GF-D8 (cell line): ENCODE results near the gene FAM170B.

ENCODE experiments used
- DNase-seq: peaks from one replicate; lab custom pipeline; 2025; lab: John Stamatoyannopoulos, UW

Gene FAM170B

GRCh38 chr10:49169776-49170175, 36.0 kb upstream of the FAM170B start:
- DNase-seq = no peak

GRCh38 chr10:49168831-49169500, 35.1 kb upstream of the FAM170B start:
- peak; percentile 10 for DNase-seq

- no peak for DNase-seq
These were observed 34.3 kb upstream of the FAM170B start for GRCh38 chr10:49168171-49168540.

GRCh38 chr10:49167425-49168170, 33.8 kb upstream of the FAM170B start:
- DNase-seq = no peak

DNA sequence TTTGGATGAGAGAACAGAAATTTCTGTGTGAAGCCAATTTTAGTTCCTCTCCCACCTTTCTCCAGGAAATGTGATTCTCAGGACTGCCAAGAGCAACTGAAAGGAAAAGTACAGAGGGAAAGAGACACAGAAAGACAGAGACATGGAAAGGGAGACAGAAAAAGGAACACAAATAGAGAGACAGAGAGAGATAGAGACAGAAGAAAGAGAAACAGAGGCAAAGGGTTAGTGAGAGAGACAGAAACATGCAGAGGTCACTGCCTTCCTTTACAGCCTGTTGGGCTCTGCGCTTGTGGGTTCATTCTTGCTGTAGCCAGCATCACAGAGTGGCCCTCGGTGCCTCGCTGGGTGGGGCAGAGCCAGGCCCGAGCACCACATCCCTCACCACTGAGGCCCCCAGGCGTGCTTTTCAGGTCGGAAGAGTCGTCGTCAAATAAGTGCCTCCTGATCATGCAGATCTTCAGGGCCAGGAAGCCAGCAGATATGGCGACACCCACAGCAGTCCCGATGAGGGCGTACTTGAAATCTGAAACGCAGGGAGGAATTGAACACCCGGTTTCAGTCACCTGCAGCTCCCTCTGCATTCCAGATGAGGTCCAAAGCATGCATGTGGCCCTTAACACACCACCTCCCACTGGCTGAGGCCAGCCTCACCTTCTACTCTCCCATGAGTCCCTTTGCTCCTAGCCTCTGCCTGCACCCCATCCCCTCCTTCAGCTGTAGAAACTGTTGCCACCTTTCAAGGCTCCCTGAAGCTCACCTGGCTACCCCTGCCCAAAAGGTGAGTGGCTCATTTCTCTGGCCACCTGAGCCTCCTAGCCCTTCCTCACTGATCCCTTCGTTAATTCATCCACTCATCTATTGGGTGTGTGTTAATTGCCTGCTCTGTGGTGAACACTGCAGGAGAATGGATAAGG, 32.9 kb upstream of the FAM170B start:
- no peak for DNase-seq

DNA sequence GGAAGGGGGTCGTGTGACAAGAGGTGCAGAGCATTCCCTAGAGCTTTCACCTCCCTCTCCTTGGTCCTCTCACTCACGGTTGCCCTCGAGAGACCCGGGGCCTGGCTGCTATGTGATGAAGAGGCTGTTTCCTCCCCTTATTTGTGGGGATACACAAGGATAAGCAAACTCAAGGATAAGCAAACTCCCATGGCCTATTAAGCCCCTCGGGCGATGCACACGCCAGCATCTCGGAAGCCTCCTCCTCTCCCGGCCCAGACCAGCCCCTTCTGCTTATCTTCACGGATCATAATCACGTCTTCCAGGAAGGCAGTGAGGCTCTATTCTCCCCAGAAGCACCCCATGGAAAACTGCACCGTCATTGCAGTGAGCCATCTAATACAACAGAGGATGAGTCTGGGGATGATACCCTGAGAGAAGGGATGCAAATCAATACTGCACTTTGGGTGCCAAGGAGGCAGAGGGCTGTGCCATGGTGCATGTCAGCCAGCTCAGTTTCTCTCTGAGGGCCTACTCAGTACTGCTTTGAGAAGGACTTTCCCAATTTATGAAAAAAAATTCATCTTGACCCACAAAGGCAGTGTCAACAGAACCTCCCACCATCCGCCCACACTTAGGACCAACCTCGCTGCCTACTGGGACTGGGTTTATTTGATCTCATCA, 32.1 kb upstream of the FAM170B start:
- DNase-seq = no peak

DNA sequence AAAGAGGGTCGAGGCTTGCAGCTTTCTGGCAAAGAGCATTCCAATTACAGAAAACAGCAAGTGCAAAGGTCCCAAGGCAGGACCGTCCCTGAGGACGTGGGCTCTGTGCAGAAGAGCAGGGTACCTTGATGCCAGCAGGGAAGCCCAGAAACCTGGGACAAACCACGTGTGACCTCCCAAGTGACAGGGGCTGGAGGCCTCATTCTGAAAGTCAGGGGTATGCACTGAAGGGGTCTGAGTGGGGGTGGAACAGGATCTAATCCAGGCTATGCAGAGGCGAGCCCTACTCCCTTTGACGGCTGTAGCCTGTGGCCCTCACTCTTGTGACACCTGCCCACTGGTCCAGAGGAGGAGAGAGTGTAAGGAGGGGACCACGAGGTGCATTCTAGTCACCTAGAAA, 31.4 kb upstream of the FAM170B start:
- DNase-seq = no peak

- no peak for DNase-seq
These were observed 30.9 kb upstream of the FAM170B start for GRCh38 chr10:49164559-49165188.

DNA sequence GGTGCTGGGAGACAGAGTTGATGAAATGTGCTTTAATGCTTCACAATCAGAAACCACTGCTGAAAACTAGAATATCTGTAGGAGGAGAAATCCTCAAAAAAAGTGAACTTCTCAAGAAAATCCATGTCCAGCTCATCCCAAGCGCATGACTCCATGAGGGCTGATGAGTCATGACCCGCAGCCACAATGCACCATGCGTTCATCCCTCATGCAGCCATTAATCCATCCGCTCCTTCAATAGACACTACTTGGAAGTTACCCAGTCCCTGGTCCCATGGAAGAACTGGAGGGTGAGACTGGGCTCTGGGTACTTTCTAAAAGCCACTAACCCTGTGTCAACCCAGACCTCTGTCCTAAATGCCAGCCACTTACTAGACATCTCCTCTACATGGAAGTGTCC, 29.9 kb upstream of the FAM170B start:
- DNase-seq = no peak

DNA sequence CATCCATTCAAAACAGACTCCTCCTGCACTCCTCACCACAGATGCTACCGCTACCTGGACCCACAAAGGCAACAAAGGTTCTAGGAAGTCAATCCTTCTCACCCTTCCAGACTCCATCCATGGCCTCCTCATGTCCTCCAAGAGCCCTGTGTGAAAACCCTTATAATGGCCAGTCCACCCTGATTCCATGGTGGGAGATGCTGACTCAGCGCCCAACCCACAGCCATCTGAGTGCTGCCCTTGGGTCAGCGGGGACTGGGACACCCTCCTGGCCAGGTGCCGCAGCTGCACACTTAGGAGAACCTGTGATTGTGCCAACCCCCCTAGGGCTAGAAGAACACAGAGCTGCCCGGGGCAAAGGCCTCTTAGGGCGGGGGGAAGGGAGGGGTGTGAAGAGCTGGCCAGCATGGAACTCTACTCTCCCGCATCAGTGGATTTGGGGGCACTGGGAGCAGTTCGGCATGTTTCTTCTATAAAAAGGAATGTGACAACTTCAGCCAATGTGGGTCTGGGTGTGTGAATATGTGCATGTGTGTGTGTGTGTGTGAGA, 29.0 kb upstream of the FAM170B start:
- DNase-seq = no peak

DNA sequence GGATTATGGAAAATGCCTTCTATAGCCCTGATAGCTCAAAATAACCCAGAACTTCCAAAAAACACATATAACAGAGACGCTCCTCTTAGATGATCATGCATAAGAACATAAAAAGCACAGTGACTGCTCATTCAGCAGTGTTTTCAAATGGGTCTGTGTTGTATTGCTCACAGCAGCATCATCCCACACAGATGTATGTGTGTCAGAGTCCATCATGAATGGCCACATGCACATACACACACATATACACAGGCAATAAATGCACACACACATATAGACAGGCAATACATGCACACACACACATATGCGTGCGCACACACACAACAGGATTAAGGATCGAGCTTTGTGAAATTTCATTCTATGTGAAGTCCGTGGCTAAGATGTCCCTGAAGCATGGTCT, 28.2 kb upstream of the FAM170B start:
- no peak for DNase-seq

DNA sequence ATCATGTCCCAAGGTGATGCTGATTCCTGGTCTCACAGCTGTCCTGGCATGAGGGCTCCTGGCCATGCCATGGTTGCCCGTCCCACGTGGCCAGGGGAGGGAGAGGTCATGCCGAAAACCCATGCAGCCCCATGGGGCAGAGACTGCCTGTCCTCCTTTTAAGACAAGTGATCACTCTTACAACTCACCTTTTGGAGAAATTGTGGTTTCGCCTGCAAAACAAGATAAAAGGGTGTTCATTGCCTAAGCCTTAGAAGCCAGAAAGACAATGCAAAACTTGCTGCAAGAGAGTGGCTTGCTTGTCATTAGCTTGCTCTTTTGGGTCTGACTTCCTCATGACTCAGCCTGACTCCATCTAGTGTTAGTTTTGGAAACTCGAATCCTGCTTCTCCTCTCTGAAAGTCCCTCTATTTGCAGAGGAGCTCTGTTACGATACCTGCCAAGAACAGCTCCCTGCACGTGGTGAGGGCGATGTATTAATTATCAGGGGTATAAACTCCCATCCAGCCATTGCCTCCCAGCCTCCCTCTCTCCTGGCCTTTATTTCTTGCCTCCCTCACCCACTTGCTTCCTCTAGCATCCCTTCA, 27.7 kb upstream of the FAM170B start:
- no peak for DNase-seq

DNA sequence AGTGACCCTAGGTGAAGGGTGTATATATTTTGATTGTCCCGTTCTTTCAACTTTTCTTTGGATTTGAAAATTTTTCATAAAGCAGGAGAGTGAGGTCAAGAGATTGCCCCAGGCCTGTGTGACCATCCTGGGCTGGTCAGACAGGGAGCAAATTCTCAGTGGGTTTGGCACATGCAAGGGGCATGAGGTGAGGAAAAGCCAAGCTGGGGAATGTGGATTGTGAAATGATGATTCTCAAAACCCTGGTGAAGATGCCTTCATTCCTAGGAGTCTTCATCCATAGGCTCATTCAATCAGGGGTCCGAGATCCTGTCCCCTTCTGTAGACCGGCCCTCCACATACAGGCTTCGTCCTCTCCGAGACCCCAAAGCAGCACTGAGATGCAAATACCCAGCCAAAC, 27.0 kb upstream of the FAM170B start:
- no peak for DNase-seq

DNA sequence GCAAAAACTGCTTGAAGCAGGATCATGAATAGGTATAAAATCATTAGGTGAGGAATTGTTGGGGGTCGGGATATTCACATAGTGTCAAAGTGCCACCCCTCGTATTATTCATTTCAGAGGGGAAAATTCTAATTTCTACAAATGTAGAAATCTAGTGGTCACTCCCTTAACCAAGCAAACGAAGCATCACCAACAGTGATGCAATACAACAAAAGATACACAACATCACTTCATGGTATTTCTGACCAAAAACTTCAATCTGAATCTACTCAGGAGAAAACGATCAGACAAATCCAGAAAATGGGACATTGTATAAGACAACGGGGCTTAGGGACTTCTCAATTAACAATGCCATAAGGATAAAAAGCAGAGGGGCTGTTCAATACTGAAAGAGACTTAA, 26.3 kb upstream of the FAM170B start:
- DNase-seq = no peak

DNA sequence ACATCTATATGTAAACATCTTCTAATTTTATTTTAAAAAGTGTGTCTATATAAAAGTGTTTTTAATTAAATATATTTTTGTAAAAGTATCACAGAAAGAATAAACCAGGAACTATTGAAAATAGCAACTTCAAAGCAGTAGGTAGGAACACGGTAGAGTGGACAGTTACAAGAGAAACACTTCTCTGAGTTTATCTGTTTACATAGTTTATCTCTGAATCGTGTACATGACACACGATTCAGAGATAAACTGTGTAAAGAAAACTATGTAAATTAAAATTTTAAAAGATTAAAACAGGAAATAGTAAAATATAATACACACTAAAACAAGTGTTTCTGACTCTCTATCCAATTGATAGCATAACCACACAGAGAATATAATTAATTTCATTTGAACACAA, 25.1 kb upstream of the FAM170B start:
- no peak for DNase-seq

DNA sequence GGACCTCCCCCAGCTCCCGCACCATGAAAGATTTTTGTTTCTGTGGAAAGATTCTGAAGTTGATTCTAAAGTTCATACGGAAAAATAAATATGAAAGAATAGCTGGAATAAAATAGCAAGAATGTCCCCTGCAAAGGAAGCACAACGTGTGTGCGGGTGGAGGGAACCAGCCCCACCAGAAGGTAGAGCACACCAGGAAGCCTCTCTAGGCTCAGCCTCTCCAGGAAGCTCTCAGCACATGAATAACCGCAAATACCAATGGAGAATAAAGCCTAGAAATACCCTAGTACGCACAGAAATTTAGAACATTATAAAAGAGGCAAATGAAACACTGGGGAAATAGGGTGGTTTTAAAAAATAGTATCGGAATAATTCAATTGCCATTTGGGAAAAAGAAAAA, 24.6 kb upstream of the FAM170B start:
- DNase-seq = no peak

DNA sequence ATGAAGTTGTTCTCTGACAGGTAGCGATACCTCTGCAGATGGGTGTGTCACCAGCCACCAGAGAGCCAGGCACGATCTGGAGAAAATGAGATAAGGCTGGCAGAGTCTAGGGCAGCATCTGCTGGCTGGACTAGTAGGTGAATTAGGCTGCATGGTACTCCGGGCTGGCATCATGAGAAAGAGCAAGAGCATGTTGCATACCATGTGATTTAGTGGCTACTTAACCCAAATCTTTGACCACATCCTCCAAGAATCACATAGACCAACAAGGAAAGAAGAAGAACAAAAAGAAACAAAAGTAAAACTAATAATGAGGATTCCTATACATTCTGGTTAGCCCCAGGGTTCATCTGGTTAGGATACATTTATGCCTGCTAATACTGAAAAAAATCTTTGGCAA, 23.4 kb upstream of the FAM170B start:
- DNase-seq = no peak

- no peak for DNase-seq
These were observed 20.8 kb upstream of the FAM170B start for GRCh38 chr10:49154641-49155040.

DNA sequence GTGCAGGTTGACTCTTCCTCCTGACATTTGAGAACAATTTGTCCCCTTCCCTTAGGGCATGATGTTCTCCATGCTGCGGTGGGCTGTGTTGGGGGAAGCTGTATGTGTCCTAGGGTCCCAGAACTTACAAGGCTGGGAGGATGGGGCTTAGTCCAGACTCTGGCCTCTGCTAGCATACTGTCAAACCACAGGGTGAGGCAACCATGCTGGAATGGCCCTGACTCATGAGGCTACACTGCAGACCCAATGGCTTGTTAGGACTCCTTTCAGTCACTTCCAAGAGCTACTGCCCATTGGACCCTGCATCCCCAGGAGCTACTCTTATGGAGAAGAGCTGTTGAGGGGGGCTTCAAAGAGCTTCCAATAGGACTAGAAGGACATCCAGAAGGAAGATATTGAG, 20.1 kb upstream of the FAM170B start:
- no peak for DNase-seq

DNA sequence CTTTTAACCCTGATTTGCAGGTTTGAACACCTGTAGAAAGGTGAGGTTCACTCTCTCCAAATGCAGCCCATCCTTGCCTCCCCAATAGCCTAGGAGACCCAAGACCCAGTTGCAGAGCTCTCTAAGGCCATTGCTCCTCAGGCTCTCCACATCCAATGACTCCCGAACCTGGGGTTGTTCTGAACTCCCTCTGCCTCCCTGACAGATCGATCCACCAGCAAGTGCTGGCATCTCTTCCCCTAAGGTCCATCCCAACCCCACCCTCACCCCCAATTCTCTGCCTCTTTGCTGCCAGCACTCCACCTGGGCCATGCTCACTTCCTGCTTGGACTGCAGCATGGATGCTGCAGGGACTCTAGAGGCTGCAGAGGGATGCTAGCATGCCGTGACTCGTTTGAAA, 19.3 kb upstream of the FAM170B start:
- DNase-seq = no peak

GRCh38 chr10:49152663-49153062, 18.8 kb upstream of the FAM170B start:
- no peak for DNase-seq
